GM19438 (cell line): ENCODE results near the gene HSPH1.

ENCODE experiments used
- ATAC-seq: cut with Tn5 transposase; IDR thresholded peaks from one replicate; pipeline ENCODE4 v1.9.1; 2021; ENCODE audit warnings: low read depth; ENCODE audit not compliant: unreplicated experiment

HSPH1 gene

GRCh38 chr13:31134039-31134711 lies 27.5 kb downstream of the HSPH1 start:
- ATAC-seq: no peak

- ATAC-seq: no peak
Observed at GRCh38 chr13:31133621-31134020, 28.1 kb downstream of the HSPH1 start.

- ATAC-seq: no peak
Observed at GRCh38 chr13:31131470-31131961, 30.2 kb downstream of the HSPH1 start.

GRCh38 chr13:31129419-31129818 lies 32.3 kb downstream of the HSPH1 start:
- no peak for ATAC-seq

GRCh38 chr13:31124204-31124603 lies 37.5 kb downstream of the HSPH1 start:
- no peak for ATAC-seq

GRCh38 chr13:31122544-31123260 lies 39.0 kb downstream of the HSPH1 start:
- ATAC-seq: no peak

GRCh38 chr13:31122143-31122542 lies 39.6 kb downstream of the HSPH1 start:
- ATAC-seq: no peak

GRCh38 chr13:31121379-31122140 lies 40.1 kb downstream of the HSPH1 start:
- no peak for ATAC-seq

GRCh38 chr13:31119966-31120700 lies 41.6 kb downstream of the HSPH1 start:
- no peak for ATAC-seq

GRCh38 chr13:31119526-31119925 lies 42.2 kb downstream of the HSPH1 start:
- no peak for ATAC-seq

- no peak for ATAC-seq
Observed at GRCh38 chr13:31116224-31116623, 45.5 kb downstream of the HSPH1 start.

GRCh38 chr13:31115616-31116015 lies 46.1 kb downstream of the HSPH1 start:
- no peak for ATAC-seq

- no peak for ATAC-seq
Observed at GRCh38 chr13:31114641-31115040, 47.1 kb downstream of the HSPH1 start.

GRCh38 chr13:31111136-31111535 lies 50.6 kb downstream of the HSPH1 start:
- no peak for ATAC-seq

- ATAC-seq: no peak
Observed at GRCh38 chr13:31110617-31111016, 51.1 kb downstream of the HSPH1 start.

- ATAC-seq: no peak
Observed at GRCh38 chr13:31110169-31110568, 51.5 kb downstream of the HSPH1 start.

GRCh38 chr13:31107109-31107508 lies 54.6 kb downstream of the HSPH1 start:
- no peak for ATAC-seq

- no peak for ATAC-seq
Observed at GRCh38 chr13:31105856-31106255, 55.8 kb downstream of the HSPH1 start.

GRCh38 chr13:31105020-31105795 lies 56.5 kb downstream of the HSPH1 start:
- no peak for ATAC-seq

- ATAC-seq: no peak
Observed at GRCh38 chr13:31102905-31103304, 58.8 kb downstream of the HSPH1 start.
